VCaP (cell line): ENCODE measurements around the gene ATF6.

ENCODE experiments used
- H3K27ac ChIP-seq: fragments of 450-650 bp; 2 replicates; pipeline ENCODE4 v1.5.1; 2017
- CTCF ChIP-seq: fragments of 450-650 bp; conservative IDR thresholded peaks from 2 replicates; pipeline ENCODE4 v1.5.1; 2017; ENCODE audit warnings: mild to moderate bottlenecking, moderate library complexity

ATF6 gene

GRCh38 chr1:161994175-161994668, 228.1 kb downstream of the ATF6 start:
- H3K27ac ChIP-seq, result no peak overlapping the region
- no peak for TF ChIP-seq CTCF

- no peak overlapping the region for H3K27ac ChIP-seq
- TF ChIP-seq CTCF, result no peak
Observed at GRCh38 chr1:161997152-161997551, 231.0 kb downstream of the ATF6 start.

- TF ChIP-seq CTCF, result no peak
- no peak overlapping the region for H3K27ac ChIP-seq
Observed at GRCh38 chr1:161998811-161999210, 232.7 kb downstream of the ATF6 start.

GRCh38 chr1:161999301-162000052, 233.4 kb downstream of the ATF6 start:
- no peak overlapping the region for H3K27ac ChIP-seq
- TF ChIP-seq CTCF, result no peak

- no peak for TF ChIP-seq CTCF
- no peak overlapping the region for H3K27ac ChIP-seq
Observed at GRCh38 chr1:162000053-162000420, 233.9 kb downstream of the ATF6 start.

- no peak for TF ChIP-seq CTCF
- H3K27ac ChIP-seq, result no peak overlapping the region
Observed at GRCh38 chr1:162003061-162003829, 237.1 kb downstream of the ATF6 start.

GRCh38 chr1:162003830-162004215, 237.7 kb downstream of the ATF6 start:
- H3K27ac ChIP-seq, result no peak overlapping the region
- TF ChIP-seq CTCF, result no peak
